ENCODE results near the gene ASB2.

Gene ASB2

GRCh38 chr14:93976477-93977057 is at the start of gene ASB2:
Gene ASB2, minus strand, starts transcription at chr14:93976570. Its CDS starts 12,031 bp downstream, at chr14:93964539.
- no peak for DNase-seq

GRCh38 chr14:94025720-94026119 is 49.4 kb upstream of the ASB2 start:
- no peak for DNase-seq

- peak; percentile 12 for DNase-seq
Observed at GRCh38 chr14:94024549-94024948, 48.2 kb upstream of the ASB2 start.

- no peak for DNase-seq
Observed at GRCh38 chr14:94022532-94023411, 46.4 kb upstream of the ASB2 start.

GRCh38 chr14:94021416-94022157 is 45.2 kb upstream of the ASB2 start:
- DNase-seq: no peak

GRCh38 chr14:94021001-94021400 is 44.6 kb upstream of the ASB2 start:
- DNase-seq: no peak

- DNase-seq: no peak
Observed at GRCh38 chr14:94020267-94020666, 43.9 kb upstream of the ASB2 start.

- no peak for DNase-seq
Observed at GRCh38 chr14:94019329-94019728, 43.0 kb upstream of the ASB2 start.

- no peak for DNase-seq
Observed at GRCh38 chr14:94018308-94018707, 41.9 kb upstream of the ASB2 start.

GRCh38 chr14:94016446-94016976 is 40.1 kb upstream of the ASB2 start:
- DNase-seq: no peak

- DNase-seq: no peak
Observed at GRCh38 chr14:94015223-94015622, 38.9 kb upstream of the ASB2 start.

GRCh38 chr14:94014382-94014781 is 38.0 kb upstream of the ASB2 start:
- no peak for DNase-seq

GRCh38 chr14:94011795-94012194 is 35.4 kb upstream of the ASB2 start:
- no peak for DNase-seq

GRCh38 chr14:94010625-94011024 is 34.3 kb upstream of the ASB2 start:
- no peak for DNase-seq

- DNase-seq: no peak
Observed at GRCh38 chr14:94009767-94010166, 33.4 kb upstream of the ASB2 start.

- no peak for DNase-seq
Observed at GRCh38 chr14:94008234-94008633, 31.9 kb upstream of the ASB2 start.

GRCh38 chr14:94005324-94006073 is 29.1 kb upstream of the ASB2 start:
- DNase-seq: no peak

GRCh38 chr14:94004015-94004414 is 27.6 kb upstream of the ASB2 start:
- no peak for DNase-seq

GRCh38 chr14:94003397-94003796 is 27.0 kb upstream of the ASB2 start:
- DNase-seq: no peak

- DNase-seq: peak; percentile 62
Observed at GRCh38 chr14:94001501-94002396, 25.4 kb upstream of the ASB2 start.

GRCh38 chr14:94001016-94001415 is 24.6 kb upstream of the ASB2 start:
- no peak for DNase-seq

GRCh38 chr14:94000267-94000666 is 23.9 kb upstream of the ASB2 start:
- no peak for DNase-seq
